GM20000 (cell line): Measurements from ENCODE around the gene CACNG7.
A peak's percentile ranks its signal among the peaks of the same experiment; 100 is the strongest.

Experiments
- DNase-seq: peaks from one replicate; pipeline ENCODE4 v3.0.0; 2012; ENCODE audit warnings: low spot score
- TF ChIP-seq, protein P1 (sequence below): IDR thresholded peaks from 2 replicates; pipeline ENCODE4 v1.5.1; 2012; ENCODE audit warnings: mild to moderate bottlenecking, control low read depth; ENCODE audit errors: extremely low read depth, missing control alignments

The CACNG7 gene

DNA sequence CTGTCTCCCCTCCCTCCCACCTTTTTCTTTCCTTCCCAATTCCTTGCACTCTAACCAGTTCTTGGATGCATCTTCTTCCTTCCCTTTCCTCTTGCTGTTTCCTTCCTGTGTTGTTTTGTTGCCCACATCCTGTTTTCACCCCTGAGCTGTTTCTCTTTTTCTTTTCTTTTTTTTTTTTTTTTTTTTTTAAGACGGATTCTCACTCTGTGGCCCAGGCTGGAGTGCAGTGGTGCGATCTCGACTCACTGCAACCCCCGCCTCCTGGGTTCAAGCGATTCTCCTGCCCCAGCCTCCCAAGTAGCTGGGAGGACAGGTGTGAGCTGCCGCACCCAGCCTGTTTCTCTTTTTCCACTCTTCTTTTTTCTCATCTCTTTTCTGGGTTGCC lies 34.5 kb upstream of the CACNG7 start:
- TF ChIP-seq, protein P1, sequence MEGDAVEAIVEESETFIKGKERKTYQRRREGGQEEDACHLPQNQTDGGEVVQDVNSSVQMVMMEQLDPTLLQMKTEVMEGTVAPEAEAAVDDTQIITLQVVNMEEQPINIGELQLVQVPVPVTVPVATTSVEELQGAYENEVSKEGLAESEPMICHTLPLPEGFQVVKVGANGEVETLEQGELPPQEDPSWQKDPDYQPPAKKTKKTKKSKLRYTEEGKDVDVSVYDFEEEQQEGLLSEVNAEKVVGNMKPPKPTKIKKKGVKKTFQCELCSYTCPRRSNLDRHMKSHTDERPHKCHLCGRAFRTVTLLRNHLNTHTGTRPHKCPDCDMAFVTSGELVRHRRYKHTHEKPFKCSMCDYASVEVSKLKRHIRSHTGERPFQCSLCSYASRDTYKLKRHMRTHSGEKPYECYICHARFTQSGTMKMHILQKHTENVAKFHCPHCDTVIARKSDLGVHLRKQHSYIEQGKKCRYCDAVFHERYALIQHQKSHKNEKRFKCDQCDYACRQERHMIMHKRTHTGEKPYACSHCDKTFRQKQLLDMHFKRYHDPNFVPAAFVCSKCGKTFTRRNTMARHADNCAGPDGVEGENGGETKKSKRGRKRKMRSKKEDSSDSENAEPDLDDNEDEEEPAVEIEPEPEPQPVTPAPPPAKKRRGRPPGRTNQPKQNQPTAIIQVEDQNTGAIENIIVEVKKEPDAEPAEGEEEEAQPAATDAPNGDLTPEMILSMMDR, result no peak
- no peak for DNase-seq

DNA sequence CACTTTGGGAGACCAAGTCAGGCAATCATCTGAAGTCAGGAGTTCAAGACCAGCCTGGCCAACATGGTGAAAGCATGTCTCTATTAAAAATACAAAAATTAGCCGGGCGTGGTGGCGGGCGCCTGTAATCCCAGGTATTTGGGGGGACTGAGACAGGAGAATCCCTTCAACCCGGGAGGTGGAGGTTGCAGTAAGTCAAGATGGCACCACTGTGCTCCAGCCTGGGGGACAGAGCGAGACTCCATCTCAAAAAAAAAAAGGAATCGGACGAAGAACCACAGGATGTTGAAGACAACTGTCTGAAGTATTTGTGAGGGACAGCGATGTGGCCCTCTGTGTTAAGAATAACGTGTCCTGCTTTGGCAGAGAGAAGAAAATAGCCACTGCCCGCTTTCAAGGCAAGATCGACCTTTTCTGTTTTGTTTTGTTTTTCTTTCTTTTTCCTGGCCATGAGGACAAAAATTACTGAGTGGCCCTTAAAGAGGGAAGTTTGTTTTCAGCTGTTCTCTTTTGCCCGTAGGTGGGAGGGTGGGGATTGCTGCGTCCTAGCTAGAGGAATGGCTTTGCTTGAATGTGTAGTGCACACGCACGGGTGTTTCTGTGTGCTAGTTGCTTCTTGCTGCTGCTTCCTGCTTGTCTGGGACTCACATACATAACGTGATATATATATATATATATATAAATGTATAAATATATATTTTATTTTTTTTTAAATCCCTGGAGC lies 33.3 kb upstream of the CACNG7 start:
- DNase-seq, result no peak
- TF ChIP-seq, protein P1, result no peak

DNA sequence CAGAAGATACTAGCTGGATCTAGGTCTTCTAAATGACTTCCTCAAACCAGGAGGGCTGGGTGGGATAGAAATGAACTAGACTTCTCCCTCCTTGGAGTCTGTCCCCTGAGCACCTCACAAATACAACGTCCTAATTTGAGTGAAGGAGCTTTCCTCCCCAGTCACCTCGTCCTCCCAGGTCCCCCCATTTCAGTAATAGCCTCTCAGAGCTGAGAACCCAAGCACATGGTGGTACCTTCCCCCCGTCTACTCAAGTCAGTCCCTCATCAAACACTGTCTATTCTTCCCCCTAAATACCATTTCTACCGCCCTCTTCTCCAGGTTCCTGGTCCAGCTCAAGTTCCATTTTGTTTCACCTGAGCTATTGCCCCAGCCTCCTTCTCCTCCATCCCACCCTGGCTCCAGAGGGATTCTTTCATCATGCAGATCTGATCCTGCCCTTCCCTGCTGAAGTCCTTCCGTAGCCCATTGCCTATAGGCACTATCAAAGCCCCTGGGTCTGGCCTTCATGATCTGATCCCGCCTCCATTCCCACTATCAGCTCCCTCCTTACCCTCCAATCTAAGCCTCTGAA lies 32.3 kb upstream of the CACNG7 start:
- TF ChIP-seq, protein P1, result no peak
- DNase-seq, result no peak

DNA sequence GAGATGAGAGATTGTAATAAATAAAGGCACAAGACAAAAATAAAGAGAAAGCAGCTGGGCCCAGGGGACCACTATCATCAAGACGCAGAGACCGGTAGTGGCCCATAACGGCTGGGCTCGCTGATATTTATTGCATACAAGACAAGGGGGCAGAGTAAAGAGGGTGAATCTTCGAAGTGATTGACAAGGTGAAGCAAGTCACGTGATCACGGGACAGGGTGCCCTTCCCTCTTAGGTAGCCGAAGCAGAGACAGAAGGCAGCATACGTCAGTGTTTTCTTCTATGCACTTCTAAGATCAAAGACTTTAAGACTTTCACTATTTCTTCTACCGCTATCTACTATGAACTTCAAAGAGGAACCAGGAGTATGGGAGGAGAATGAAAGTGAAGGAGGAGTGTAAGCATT lies 31.7 kb upstream of the CACNG7 start:
- no peak for DNase-seq
- TF ChIP-seq, protein P1, result no peak

DNA sequence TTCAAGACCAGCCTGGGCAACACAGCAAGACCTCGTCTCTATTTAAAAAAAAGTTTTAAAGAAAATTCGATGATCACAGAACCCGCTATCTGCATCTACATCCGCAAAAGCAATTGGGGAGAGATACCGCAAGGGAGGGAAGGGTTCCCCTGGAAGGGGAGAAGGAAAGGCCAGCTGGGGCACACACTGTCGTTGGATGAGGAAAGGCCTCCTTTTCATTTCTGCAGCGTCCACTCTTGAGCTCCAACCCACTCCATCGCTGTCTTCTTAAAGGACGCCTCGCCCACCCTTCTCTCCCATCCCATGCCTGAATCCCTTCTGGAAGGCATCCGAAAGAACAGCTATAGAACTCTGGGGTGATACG lies 30.3 kb upstream of the CACNG7 start:
- TF ChIP-seq, protein P1, result no peak
- DNase-seq, result no peak

DNA sequence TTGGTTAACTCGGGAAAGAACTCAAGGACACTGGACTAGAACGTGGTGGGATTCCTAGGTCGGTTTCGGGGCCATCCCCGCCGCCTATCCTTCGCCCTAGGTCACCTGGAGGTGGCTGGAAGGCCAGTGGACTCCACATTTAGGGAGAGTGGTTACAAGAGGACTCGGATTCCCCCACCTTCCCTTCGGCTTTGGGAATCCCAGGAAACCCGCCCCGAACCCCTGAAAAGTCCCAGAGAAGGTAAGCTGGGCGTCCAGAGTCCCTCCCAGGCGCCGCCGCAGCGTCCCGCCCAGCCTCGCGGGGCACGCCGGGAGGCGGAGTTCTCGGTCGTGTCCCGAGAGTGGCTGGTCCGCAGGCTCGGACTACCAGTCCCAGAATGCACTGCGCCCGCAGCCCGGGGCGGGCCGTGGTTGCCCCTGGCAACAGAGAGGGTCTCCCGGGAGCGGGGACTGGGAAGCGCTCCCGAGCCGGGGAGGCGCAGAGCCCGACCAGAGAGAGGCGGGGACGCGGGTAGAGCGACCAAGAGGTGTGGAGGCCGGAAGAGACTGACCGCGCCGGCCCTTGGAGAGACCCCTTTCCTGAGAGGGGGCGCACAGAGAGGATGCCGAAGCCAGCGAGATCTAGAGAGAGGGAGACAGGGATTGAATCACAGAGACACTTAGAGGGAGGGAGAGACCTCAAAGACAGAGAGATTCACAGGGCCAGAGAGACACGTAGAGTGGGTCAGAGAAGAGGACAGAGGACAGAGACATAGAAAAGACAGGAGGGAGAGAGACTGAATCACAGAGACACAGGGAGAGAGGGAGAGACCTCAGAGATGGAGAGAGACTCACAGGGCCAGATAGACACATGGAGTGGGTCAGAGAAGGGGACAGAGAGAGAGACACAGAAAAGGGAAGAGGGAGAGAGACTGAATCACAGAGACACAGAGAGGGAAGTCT lies 29.7 kb upstream of the CACNG7 start:
- TF ChIP-seq, protein P1, result no peak
- peak; percentile 88 for DNase-seq

DNA sequence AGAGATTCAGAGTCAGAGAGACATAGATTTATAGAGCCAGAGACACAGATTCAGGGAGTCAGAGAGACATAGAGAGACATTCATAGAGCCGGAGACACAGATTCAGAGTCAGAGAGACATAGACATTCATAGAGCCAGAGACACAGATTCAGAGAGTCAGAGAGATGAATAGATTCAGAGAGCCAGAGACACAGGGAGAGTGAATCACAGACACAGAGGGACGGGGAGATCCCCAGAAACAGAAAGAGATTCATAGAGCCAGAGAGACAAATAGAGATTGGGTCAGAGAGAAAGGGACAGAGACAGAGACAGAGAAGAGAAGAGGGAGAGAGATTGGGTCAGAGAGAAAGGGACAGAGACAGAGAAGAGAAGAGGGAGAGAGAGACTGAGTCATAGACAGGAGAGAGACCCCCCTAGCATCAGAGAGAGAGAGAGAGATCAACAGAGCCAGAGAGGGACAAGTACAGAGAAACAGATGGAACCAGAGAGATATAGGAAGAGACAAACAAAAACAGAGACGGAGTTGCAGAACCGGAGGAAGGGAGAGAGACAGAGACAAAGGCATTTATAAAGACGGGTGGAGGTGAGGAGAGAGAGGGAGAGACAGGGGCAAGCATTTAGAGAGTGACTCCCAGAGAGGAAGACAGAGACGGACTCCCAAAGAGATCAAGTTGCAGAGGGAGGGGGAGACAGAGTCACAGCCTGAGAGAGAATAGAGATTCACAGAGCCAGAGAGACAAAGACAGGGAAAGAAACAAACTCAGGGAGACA lies 28.2 kb upstream of the CACNG7 start:
- DNase-seq, result no peak
- TF ChIP-seq, protein P1, result no peak
